Subcutaneous adipose tissue (tissue), 4 donors: ENCODE measurements around the gene FBXL13. TPM values are rescaled to one million over a fixed set of nuclear protein-coding genes. Genes with fewer than 3 reads are reported as not detected.

ENCODE experiments used
- CTCF ChIP-seq: fragments of 450-650 bp; IDR thresholded peaks from one replicate; pipeline ENCODE4 v1.5.1; 2016; ENCODE audit warnings: low read depth, mild to moderate bottlenecking, control low read depth, antibody characterized with exemption, moderate library complexity
- total RNA-seq, 4 donors: library from RNA; depleted of rRNA; stranded (reverse); fragments of >200 nt; gene quantifications; one replicate each; pipeline ENCODE4 v1.1.0, GENCODE V29; 2016

FBXL13 gene
- total RNA-seq, 4 donors from 2014 or later: 0.88 to 2.4 TPM; not detected in 2

GRCh38 chr7:103077318-103077717 is 2.7 kb upstream of the FBXL13 start:
- TF ChIP-seq CTCF: no peak

- no peak for TF ChIP-seq CTCF
Observed at GRCh38 chr7:103076764-103077163, 2.2 kb upstream of the FBXL13 start.

- TF ChIP-seq CTCF: no peak
Observed at GRCh38 chr7:103075337-103075918, 832 bp upstream of the FBXL13 start.

GRCh38 chr7:103073989-103074518 is 542 bp downstream of the FBXL13 start:
- TF ChIP-seq CTCF: no peak

GRCh38 chr7:103071000-103071399 is 3.6 kb downstream of the FBXL13 start:
- no peak for TF ChIP-seq CTCF

- TF ChIP-seq CTCF: no peak
Observed at GRCh38 chr7:103068414-103069403, 5.9 kb downstream of the FBXL13 start.

GRCh38 chr7:103065667-103066066 is 8.9 kb downstream of the FBXL13 start:
- no peak for TF ChIP-seq CTCF
